Urothelium cell line (cell line): ENCODE measurements around the gene LPAR1.

Source experiments
- DNase-seq: peaks from one replicate; pipeline ENCODE4 v3.0.0; 2011; ENCODE audit warnings: low spot score, mixed read lengths
- FAIRE-seq: peaks from 2 replicates; lab custom pipeline; 2011; peaks lifted over from hg19 to GRCh38; lab: Jason Lieb, UNC

LPAR1 gene

GRCh38 chr9:111039231-111039906 lies 1.1 kb upstream of the LPAR1 start:
- FAIRE-seq (no peak), DNase-seq (no peak)

DNA sequence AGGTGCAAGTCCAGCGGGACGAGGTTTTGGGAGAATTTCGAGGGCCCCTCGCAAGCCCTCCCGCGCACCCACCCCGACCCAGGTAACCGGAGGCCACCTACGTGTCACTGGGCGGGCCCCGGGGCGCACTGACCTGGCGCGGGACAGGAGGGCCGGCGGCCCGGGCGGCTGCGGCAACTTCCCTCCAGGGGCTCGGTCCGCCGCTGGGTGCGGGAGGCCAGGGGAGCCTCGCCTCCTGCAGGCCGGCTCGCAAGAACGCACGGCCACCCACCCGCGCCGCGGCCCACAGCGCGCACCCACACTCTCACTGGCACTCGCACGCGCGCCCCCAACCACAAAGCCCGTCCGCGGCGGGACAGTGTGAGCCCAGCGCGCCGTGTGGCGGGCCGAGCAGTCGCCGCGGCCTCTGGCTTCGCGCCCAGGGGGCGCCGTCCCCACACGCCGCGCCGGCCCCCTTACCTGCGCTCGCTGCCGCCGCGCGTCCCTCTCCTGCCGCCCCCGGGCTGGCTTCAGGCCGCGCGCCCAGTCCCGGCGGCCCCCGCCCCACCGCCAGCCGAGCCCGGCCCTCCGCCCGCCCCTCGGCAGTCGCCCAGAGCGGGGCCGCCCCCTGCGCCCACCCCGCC lies 451 bp downstream of the LPAR1 start:
- peak; percentile 48 for DNase-seq

GRCh38 chr9:111037356-111037707 lies 938 bp downstream of the LPAR1 start:
- DNase-seq (peak; percentile 15), FAIRE-seq (no peak)

More for the DNA sequence above, 451 bp downstream of the LPAR1 start:
- FAIRE-seq = no peak

DNA sequence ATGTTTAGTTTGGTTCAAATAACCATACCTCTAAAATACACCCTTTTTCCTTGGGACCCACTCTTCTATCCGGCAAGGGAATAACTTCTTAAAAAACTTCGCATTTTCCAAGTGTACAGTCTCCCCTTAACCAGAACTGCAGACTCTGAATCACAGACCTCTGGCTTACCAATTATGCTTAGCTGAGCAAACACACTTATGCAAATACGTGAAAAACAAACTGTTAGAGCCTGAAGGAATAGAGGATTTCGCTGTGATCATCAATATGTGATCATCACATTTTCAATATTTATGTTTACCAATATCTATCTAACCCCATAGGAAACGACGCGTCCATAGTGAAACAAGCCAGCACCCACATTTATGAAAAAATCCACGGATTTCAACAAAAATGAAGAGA lies 1.3 kb downstream of the LPAR1 start:
- DNase-seq = no peak
- FAIRE-seq = no peak

DNA sequence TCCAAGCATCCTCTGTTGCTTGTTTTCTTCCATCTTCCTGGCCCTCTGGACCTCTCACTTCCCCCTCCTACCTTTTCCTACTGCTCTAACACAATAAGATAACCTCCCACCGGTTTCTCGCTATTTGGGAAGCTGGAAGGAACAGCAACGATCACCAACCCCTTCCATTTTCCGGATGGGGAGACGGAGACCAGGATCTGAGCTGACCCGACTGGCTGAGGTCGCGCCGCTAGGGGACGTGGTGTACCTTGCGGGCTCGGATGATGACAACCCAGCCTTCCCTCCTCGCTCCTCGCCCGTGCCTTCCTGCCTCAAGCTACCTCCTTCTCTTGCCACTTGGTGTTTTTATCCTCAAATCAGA lies 1.9 kb downstream of the LPAR1 start:
- FAIRE-seq (no peak), DNase-seq (peak; percentile 16)

GRCh38 chr9:111035543-111036428 lies 2.5 kb downstream of the LPAR1 start:
- FAIRE-seq = no peak
- no peak for DNase-seq

DNA sequence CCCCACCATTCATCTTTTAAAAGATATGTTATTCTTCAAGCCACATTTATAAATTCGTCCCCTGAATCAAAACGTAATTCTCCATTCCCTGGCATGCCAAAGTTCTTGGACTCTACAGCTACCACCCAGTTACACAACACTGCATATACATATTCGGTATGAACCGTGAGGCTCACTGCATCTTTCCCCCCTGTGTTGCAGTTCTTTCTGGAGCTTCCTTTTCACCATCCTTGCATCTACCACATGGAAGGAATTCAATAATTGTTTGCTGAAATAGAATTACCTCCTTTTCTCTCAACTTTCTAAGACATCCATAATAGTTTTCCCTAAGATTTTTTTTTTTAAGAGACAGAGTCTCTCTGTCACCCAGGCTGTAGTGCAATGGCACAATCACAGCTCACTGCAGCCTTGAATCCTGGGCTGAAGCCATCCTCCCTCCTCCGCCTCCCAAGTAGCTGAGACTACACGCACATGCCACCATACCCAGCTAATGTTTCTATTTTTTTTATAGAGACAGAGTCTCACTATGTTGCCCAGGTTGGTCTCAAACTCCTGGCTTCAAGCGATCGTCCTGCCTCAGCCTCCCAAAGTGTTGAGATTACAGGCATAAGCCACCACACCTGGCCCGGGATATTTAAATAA lies 3.3 kb downstream of the LPAR1 start:
- no peak for DNase-seq
- FAIRE-seq = no peak

DNA sequence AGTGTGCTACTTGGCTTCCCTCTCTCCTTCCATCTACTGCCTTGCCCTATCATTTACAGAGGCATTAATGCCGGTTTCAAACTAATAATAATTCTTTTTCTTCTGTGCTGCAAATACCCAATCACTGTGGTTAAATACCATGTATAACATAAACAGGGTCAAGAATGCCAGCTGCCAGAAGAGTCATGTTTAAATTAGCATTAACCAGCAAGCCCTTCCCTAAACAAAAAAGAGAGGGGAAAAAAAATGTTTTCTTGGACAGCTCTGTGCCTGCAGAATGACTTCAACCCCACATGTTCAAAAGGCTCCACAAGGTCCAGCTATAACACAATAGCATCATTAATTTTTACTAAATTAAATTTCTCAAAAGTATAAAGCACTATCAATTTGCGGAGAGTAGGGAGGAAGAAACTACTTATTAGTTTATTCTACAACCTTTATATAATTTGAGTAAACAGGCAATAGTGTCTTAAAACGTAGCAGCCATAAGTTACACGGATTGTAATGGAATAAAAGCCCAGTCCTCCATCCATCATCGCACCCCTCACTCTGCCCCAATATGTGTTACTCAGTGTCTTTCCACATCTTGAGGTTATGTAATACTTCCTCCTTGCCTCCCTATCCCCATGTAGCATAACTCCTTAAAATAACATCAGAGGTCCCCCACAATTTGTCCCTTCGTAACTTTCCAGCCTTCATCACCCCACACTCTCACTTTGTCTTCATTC lies 3.9 kb downstream of the LPAR1 start:
- DNase-seq = no peak
- no peak for FAIRE-seq

DNA sequence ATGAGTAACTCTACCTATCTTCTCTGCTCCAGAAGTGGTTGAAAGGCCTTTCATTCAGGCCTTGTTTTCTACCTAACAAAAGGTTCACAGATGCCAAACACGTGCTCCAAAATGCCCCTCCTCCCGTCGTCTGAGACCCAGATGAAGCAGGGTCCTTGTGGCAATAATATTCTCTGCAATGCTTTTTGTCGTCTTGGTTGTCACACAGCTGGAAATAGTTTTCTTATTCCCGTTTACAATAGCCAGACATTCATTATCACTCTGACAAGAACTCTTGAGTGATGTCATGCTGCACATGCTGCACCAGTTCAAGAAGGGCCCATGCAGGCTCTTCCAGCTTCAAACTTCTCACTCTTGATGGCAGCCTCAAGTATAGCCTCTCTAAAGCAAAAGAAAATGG lies 7.8 kb downstream of the LPAR1 start:
- FAIRE-seq (no peak), DNase-seq (no peak)

- FAIRE-seq (no peak), DNase-seq (no peak)
Measured at GRCh38 chr9:111029260-111029659, 9.0 kb downstream of the LPAR1 start.

GRCh38 chr9:111027798-111028197 lies 10.5 kb downstream of the LPAR1 start:
- DNase-seq (no peak), FAIRE-seq (no peak)

GRCh38 chr9:111023128-111023527 lies 15.1 kb downstream of the LPAR1 start:
- no peak for FAIRE-seq
- DNase-seq = no peak

DNA sequence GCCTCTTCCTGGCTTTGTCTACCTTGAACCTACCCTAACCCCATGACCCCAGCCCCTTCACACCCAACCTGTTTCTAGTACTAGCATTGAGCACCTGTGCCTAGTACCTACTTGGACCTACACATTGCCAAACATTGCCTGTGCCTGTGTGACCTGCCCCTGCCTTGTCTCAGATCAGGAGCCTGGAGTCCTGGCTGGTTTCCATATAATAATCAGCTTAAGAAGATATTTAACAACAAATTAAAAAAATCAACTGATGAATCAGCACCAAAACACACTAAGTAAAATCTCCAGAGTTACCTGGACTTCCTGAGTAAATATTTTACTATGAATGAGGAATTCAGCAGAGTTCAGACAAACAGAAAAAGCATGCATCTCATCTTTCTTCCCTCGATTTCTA lies 17.7 kb downstream of the LPAR1 start:
- no peak for DNase-seq
- no peak for FAIRE-seq

DNA sequence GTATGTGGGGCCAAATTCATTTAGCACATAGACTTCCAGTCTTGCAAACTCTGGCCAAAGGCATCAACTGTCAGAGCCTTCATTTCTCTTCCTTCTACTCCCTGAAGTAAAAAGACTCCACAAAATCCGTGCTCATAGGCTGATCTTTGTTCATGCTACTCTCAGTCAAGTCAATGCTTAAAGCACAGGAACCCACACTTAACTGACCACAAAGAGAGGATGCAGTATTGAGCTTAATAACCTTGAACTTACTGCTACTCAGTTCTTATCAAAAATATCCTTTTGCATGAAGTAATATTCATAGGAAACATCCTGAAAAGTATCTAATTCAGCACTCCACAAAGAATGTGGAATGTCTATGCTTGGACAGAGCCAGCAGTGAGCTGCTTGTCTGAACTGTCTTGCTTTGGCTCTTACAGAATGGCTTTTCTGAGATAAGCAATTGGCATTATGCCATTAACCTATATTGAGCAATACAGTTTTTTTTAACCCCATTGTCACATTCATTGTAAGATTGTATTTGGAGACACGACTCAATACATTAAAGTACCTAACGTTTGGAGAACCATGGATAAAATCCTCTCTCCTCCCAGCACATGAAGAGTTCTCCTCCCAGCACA lies 21.7 kb downstream of the LPAR1 start:
- FAIRE-seq (no peak), DNase-seq (no peak)

DNA sequence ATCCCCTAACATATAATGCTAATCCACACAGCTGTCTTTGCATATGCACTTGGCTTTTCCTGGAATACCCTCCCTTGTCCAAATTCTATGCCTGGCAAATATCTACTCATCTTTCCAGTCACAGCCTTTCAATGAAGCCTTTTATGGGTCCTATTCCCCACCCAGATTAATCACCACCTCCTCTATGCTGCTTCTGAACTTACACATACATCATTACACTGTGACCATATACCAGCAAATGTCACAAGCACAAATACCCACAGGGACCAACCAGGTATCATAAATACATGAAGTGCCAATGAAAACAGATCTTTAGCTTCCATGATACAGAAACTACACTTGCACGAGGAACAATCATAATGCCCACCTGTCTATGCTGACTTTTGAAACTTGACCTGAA lies 22.3 kb downstream of the LPAR1 start:
- FAIRE-seq (no peak), DNase-seq (no peak)

GRCh38 chr9:111013707-111014106 lies 24.6 kb downstream of the LPAR1 start:
- FAIRE-seq = no peak
- no peak for DNase-seq

DNA sequence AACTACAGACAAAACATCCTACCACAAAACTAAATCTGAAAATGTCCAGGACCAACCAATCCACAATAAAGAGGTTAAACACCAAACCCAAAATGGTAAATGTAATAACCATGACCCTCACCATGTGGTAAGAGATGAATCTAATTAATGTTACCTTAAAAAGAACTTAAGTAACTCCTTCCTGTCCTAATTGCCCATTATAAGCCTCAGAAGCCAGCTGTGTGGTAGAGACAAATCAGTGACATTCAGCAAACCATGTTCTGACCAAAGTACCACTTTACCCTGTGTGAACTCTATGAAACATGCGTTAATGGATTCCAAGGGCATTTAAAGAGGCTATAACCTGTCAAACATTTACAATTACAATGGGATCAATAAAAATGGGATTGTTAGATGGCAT lies 25.0 kb downstream of the LPAR1 start:
- FAIRE-seq (no peak), DNase-seq (no peak)

- FAIRE-seq (no peak), DNase-seq (no peak)
Measured at GRCh38 chr9:111008158-111009075, 29.9 kb downstream of the LPAR1 start.

DNA sequence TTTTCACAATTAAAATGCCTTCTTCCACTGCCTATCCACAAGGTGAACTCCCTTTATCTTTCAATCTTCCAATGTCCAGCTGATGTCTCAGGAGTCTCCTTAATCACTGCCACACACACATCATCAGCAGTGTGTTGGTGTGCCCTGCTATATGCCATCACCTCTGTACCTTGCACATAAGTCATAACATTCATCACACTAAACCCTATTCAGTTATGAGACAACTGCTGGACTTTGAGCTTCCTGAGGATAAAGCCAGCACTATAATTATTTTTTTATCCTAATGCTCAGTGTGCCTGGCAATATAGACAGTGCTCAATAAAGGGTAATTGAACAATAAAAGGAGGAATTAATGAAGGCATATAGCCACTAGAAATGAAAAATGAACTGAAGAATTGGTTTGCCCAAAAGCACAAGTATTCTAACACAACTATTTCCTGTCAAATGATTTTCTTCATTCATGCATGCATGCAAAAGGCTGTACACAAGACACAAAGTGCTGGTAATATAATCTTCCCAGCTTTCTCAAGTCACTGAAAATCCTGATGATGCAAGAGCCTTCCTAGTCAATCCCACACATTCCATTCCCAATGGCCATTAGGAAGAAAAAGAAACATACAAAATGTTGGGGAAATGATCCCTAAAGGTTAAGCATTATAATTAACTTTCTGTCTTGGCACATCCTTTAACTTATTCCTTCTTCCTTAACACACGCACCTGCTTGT lies 32.4 kb downstream of the LPAR1 start:
- DNase-seq (no peak), FAIRE-seq (no peak)
